HG03103 (cell line): ENCODE data around the gene CLIP2.
"Not testable (repeated sequence)": the region's sequence is repeated elsewhere in the genome, so short reads cannot be mapped to it uniquely, and the experiment has no call there.

Experiments used
- ATAC-seq: cut with Tn5 transposase; IDR thresholded peaks from one replicate; pipeline ENCODE4 v1.9.1; 2021; ENCODE audit warnings: low read depth; ENCODE audit not compliant: unreplicated experiment

The CLIP2 gene

GRCh38 chr7:74400420-74401136, 111.4 kb downstream of the CLIP2 start:
- ATAC-seq: no peak

DNA sequence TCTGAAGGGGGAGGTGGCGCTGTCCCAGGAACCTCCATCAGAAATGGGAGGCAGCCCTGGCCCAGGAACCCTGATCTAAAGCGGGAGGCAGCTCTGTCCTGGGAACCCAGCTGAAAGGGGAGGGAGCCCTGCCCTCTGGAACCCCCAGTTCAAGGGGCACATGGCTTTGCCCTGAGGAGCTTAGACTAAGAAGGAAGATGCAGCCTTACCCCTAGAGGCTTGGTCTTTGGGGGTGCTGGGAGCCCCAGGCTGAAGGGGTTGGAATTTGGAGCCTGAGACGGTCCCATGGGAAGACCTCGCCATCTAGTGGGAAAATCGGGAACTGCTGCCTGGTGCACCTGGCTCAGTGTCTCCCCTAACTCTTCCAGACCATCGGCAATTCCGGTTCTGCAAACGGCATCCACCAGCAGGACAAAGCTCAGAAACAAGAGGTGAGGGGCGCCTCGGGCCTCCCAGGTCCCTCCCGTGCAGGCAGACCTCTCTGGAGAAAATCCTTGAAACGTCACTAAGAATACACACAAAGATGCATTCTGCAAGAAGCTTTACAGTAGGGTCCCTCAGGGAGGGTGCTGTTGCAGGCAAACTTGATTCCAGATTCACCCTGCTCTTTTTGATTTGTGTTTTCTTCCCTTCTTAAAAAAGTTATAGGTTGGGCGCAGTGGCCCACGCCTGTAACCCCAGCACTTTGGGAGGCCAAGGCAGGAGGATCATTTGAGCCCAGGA, 112.1 kb downstream of the CLIP2 start:
- no peak for ATAC-seq

- not testable (repeated sequence) for ATAC-seq
Measured at GRCh38 chr7:74402668-74403067, 113.5 kb downstream of the CLIP2 start.

- ATAC-seq: no peak
Measured at GRCh38 chr7:74403521-74404387, 114.5 kb downstream of the CLIP2 start.

GRCh38 chr7:74404388-74404700, 115.1 kb downstream of the CLIP2 start:
- no peak for ATAC-seq

GRCh38 chr7:74404741-74405140, 115.5 kb downstream of the CLIP2 start:
- ATAC-seq: no peak

GRCh38 chr7:74405191-74405898, 116.1 kb downstream of the CLIP2 start:
- no peak for ATAC-seq

DNA sequence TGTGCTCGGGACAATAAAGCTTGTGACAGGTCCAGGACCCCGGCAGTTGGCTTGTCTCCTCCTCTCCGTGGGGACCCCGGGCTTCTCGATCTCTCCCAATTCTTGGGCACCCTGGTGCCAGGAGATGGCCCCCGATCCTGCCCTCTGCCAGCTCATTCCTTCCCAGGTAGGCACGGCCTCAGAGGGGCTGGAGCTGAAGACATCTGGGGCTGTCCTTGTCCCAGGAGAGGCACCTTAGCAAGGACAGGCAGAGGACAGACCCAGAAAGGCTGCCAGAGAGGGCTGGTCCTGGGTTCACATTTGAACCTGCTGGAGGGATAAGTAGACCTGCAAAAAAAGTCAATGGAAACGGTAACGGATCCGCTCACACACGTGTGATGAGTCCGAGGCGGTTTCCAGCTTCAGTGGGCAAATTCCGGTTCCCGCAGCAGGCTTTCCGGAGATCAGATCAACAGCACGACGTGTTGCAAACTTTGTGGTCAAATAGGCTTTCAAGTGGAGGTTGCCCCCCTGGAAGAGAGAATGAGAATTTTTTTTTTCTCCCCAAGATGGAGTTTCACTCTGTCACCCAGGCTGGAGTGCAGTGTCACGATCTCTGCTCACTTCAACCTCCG, 116.8 kb downstream of the CLIP2 start:
- no peak for ATAC-seq

GRCh38 chr7:74407958-74408357, 118.8 kb downstream of the CLIP2 start:
- no peak for ATAC-seq

- no peak for ATAC-seq
Measured at GRCh38 chr7:74409571-74409970, 120.4 kb downstream of the CLIP2 start.

DNA sequence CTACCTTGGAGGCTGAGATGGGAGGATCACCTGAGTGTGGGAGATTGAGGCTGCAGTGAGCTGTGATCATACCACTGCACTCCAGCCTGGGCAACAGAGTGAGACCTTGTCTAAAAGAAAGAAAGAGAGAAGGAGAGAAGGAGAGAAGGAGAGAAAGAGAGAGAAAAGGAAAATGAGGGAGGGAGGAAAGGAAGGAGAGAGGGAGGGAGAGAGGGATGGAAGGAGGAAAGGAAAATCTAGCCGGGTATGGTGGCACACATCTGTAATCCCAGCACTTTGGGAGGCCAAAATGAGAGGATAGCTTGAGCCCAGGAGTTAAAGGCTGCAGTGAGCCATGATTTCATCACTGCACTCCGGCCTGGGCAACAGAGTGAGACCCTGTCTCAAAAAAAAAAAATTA, 121.6 kb downstream of the CLIP2 start:
- no peak for ATAC-seq

GRCh38 chr7:74411571-74411970, 122.4 kb downstream of the CLIP2 start:
- ATAC-seq: not testable (repeated sequence)

DNA sequence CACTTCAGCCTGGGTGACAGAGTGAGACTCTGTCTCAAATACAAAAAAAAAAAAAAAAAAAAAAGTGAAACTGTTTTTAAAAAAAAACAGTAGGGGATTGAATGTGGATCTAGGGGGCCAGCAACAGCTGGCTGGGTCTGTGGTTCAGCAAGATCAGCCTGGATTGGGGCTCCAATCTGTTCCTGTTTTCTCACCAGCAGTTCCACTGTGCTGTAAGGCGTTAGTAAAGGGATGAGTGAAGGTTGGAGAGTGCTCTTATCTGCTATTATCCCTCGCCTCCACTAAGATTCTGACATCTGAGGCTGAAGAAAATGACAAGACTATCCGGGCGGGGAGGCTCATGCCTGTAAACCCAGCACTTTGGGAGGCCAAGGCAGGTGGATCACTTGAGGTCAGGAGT, 122.8 kb downstream of the CLIP2 start:
- ATAC-seq: no peak

- no peak for ATAC-seq
Measured at GRCh38 chr7:74412603-74413002, 123.4 kb downstream of the CLIP2 start.

DNA sequence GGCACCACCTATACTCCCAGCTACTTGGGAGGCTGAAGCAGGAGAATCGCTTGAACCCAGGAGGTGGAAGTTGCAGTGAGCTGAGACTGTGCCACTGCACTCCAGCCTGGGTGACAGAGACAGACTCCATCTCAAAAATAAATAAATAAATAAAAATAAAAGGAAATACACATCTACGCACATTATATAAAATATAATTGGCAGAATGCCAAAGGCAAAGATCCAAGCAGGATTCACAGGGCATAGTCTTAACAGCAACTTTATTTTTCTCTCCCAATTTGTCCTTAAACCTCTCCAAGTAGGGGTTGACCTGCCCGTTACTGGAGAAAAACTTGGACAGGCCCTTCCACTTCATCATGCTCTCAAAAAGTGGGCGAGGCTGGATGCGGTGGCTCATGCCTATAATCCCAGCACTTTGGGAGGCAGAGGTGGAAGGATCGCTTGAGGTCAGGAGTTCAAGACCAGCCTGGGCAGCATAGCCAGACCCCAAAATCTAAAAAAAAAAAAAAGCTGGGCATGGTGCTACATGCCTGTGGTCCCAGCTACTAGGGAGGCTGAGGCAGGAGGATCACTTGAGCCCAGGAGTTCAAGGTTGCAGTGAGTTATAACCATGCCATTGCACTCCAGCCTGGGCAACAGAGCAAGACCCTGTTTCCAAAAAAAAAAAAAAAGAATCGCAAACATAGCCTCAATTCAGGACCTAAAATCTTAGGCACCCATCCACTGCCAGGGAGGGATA, 125.6 kb downstream of the CLIP2 start:
- not testable (repeated sequence) for ATAC-seq

DNA sequence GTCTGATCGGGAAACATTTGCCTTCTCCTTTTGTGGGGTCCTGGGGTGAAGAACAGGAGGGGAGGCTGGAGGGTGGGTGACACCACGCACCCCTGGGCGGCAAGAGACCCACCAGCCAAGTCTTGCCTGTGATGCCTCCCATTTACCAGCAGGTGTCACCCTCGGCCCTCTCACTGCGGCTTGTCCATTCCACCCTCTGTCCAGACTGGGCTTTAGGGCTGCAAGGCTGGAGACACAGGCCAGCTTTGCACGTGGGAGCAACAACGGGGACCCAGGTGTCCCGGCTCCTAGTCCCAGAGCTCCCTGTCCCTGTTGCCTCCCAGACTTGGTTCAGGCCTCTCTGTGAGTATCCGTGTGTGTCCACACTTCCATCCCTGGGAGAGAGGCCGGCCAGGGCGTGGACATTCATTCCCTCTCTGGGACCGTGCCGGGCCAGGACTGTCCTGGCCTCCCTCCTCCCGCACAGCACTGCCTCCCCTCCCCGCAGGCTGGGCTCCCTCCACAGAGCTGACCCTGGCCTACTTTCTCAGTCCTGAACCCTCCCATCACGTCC, 128.3 kb downstream of the CLIP2 start:
- ATAC-seq: no peak

DNA sequence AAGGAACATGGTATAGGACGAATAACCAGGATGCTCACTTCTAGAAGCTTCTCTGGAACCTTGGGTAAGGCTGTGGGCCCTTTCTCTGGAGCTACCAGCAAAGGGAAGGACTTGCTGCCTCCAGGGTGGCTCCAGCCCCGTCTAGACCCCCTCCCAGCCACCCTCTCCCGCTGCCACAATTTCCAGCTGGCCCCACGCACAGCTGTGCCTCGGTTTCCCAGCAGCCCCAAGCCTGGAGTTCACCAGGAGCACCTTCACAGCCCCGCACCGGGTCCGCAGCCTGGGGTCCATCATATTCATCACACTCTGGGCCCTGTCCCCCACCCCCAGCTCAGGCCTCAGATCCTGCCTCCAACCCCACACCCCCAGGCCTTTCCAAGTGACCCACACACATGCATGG, 128.9 kb downstream of the CLIP2 start:
- ATAC-seq: no peak

DNA sequence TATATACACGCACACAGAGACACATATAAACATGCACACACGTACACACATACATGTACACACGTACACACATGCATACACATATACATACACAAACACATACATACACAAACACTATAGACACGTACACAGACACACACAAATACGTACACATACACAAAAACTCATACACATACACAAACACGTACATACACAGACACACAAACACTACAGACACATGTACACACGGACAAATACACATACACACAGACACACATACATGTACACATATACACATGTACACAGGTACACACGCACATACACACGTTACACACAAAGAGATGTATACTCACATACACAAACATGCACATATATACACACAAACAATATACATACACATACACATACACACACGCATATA, 129.3 kb downstream of the CLIP2 start:
- ATAC-seq: no peak

DNA sequence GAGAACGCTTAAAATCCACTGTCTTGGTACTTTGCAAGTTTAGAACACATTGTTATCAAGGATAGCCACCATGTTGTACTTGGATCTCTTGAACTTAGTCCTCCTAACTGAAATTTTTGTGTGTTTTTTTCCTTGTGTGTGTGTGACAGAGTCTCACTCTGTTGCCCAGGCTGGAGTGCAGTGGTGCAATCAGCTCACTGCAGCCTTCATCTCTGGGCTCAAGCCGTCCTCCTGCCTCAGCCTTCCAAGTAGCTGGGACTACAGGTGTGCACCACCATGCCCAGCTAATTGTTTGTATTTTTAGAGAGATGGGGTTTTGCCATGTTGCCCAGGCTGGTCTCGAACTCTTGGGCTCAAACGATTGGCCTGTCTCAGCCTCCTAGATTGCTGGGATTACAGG, 130.0 kb downstream of the CLIP2 start:
- ATAC-seq: not testable (repeated sequence)
